HG03039 (cell line): Measurements from ENCODE around the gene SDC3.
"Not testable (repeated sequence)": the region's sequence is repeated elsewhere in the genome, so short reads cannot be mapped to it uniquely, and the experiment has no call there.

Experiments used
- ATAC-seq: cut with Tn5 transposase; IDR thresholded peaks from one replicate; pipeline ENCODE4 v1.9.1; 2021; ENCODE audit warnings: mild to moderate bottlenecking, moderate library complexity; ENCODE audit not compliant: unreplicated experiment

SDC3 gene

GRCh38 chr1:30908696-30909364 is at the start of gene SDC3:
SDC3 (minus strand) TSS chr1:30908758; CDS start chr1:30908586, 172 bp downstream.
- no peak for ATAC-seq

DNA sequence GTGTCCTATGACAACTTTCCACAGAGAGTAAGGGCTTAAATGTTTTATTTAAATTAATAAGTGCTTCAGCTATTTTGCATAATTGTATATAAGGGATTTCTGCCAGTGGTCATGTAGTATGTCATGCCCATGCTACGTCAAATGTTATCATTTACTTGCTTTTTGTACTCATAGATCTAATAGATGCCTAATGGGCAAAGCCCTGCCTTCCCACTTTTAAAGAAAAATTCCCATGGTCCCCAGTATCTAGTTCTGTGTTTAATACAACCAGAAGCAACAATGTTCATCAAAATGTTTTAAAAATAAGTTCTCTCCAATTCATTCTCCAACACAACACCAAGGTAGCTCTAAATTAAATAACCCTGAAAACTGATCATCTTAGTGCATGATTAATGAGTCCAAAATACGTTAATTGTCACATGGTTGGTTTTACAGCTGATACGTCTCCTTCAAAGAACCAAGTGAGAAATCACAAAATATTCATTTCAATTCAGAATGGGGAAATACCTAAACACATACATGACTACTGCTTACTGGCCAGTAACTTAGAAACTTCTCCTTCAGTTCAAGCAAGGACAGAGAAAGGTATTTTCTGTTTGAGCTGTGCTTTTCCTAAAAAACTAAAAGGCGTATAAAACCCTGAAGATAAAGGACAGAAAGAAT is 49.1 kb upstream of the SDC3 start:
- ATAC-seq = no peak

- no peak for ATAC-seq
These were observed 47.0 kb upstream of the SDC3 start for GRCh38 chr1:30955448-30956015.

GRCh38 chr1:30953685-30954084 is 45.1 kb upstream of the SDC3 start:
- ATAC-seq = no peak

GRCh38 chr1:30952098-30952497 is 43.5 kb upstream of the SDC3 start:
- no peak for ATAC-seq

- ATAC-seq = no peak
These were observed 42.1 kb upstream of the SDC3 start for GRCh38 chr1:30950700-30951099.

- no peak for ATAC-seq
These were observed 41.5 kb upstream of the SDC3 start for GRCh38 chr1:30950053-30950452.

DNA sequence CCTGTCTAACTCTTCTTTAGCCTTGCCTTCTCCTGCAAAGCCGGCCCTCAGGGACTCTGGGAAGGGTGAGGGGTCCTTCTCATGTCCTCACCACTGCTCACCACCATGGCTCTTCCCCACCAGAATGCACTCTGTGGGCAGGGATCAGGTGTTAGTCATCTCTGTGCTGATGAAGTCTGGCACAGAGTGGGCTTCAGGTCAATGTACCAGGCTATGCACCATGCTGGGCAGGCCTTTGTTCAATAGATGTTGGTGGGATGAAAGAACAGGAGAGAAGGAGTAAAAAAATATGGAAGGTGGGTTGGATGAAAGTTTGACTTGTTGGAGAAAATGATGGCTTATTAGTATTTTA is 40.9 kb upstream of the SDC3 start:
- not testable (repeated sequence) for ATAC-seq

GRCh38 chr1:30948813-30949486 is 40.4 kb upstream of the SDC3 start:
- ATAC-seq = not testable (repeated sequence)

DNA sequence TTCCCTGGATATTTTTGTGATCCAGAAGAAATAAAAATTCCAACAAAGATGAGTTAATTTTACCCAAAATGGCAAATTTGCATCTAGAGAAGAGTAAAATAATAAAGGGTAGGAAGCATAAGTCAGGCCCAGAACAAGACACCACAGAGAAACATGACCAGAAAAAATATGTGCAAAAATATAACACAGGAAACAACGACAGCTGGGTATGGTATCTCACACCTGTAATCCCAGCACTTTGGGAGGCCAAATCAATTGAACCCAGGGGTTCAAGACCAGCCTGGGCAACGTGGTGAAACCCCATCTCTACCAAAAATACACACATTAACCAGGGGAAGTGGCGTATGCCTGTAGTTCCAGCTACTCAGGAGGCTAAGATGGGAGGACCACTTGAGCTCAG is 39.7 kb upstream of the SDC3 start:
- ATAC-seq = no peak

- ATAC-seq = no peak
These were observed 38.7 kb upstream of the SDC3 start for GRCh38 chr1:30947212-30947611.

DNA sequence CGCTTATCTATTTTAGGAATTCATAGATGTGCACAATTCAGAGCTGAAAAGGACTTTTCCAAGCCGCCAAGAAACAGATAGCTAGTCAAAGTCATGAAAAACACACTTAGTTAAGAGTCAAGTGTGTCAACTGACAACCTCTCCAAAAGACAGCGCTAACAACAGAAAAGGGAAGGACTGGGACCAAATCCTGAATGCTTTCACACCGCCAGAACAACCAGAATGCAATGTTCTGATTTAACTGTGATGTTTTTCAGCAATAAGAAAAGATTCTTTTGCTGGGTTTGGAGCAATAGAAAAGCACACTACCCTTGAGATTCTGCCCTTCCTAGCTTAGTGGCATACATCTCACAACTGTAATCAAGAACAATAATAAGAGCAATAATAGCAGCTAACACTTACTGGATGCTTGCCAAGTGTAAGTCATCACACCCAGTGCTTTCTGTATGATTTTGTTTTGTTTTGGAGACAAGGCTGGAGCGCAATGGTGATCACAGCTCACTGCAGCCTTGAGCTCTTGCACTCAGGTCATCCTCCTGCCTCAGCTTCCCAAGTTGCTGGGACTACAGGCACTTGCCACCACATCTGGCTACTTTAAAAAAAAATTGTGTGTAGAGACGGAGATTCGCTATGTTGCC is 33.9 kb upstream of the SDC3 start:
- ATAC-seq = no peak

DNA sequence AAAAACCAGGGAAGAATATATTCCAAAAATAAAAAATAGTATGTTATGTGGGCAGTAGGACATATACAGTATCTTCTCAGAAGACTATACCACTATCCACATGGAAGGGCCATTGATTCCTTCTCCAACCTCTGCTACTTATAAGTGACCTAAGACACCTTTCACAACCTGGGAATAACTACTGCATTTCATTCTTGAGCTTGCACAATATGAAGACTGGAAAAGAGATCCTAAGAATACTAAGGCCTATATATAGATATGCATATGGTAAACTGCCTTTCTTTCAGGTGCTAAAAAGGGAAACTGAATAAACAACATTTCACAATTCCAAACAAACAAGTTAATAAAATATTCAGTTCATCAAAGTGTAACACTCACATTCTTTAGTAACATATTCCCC is 32.0 kb upstream of the SDC3 start:
- ATAC-seq = no peak

DNA sequence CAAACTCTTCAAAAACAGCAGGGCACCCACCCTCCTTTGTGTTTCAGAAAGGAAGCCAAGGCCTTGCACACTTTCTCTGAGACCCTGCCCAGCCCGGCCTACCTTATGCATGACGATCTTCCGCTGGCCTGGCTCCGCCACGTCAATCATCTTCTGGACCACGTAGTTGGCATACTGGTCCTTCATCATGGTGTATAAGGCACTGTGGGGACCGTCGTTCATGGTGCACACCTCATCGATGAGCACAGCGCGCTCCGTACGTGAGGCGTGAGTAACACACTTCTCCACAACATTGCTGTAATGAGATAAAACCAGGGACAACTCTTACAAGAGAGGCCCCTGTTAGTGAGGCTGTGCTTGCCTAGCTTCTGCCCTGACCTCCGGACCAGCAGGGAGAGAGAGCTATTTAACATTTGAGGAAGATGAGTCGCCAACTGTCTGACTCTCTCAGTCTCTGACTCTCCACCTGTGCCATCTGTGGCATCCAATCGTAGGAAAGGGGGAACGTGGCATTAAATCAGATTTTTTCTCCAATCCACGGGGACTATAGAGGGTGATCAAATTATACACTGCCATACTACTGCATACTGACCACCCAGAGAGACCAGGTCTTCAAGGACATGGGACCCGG is 28.1 kb upstream of the SDC3 start:
- no peak for ATAC-seq

DNA sequence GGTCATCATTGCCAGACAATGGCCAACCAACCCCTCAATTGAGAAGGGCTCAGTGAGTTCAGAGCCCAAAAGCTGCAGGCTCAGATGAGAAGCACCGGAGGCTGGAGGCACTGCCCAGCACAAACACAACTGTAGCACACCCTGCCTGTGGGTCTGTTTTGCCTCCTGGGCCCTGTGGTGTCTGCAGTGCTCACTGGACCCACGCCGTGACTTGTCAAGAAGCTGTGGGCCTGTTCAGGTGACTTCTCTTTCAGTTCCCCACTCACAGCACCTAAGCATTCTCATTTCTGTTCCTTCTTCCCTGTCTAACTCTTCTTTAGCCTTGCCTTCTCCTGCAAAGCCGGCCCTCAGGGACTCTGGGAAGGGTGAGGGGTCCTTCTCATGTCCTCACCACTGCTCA is 27.2 kb upstream of the SDC3 start:
- not testable (repeated sequence) for ATAC-seq

DNA sequence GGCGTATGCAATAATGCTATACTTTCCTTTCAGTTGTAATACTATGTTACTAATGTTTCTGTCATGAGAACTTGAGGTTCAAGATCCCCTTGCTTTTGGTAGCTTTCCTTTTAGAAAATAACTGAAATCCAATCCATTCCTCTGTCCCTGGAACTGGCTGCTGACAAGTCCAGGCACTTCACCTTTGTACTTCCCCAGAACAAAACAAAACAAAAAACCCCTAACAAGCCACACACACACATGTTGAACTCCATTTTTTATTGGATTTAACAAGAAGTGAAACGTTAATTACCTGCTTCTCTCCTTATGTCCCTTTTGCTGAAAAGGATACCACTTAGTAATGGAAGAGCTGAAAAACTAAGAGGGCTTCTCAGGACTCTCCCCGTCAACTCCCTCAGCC is 26.1 kb upstream of the SDC3 start:
- no peak for ATAC-seq

GRCh38 chr1:30933874-30934252 is 25.3 kb upstream of the SDC3 start:
- ATAC-seq = no peak

GRCh38 chr1:30930631-30931173 is 22.1 kb upstream of the SDC3 start:
- ATAC-seq = no peak

- no peak for ATAC-seq
These were observed 21.5 kb upstream of the SDC3 start for GRCh38 chr1:30929944-30930525.

DNA sequence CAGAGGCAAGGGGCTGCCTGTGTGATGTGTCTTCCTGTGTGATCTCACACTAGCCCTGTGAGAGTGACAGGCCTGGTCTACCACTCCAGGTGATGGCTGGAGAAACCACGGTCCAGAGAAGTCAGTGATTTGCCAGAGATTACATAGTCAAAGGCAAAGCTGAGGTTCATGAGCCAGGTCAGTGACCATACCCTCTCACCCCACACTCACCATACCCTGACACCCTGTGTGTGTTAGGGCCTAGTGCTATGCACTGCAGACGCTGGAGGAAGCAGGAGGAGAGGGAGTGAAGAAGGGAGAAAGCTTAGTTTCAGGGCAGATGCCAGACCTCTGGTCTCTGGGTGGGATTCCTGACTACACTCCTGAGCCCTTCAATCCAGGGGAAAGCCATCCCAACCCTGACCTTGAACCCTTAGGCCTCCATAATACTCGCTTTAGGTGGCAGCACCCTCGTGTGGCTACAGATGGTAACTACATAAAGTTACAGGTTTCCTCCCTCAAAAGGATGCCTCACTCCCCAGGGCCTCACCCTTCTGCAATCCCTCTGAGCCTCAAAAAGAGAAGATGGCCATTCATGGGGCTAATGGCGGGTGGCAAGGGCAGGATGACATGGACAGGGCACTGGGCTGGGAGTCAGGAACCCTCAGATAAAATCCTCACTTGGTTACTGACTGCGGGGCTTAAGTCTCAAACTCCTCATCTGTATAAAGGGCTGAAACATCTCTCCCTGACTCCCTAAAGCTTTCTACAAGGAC is 20.8 kb upstream of the SDC3 start:
- ATAC-seq = no peak
